Measurements from ENCODE around the gene LENG8.

The LENG8 gene

GRCh38 chr19:54448774-54449700 is at the start of gene LENG8:
Gene LENG8, plus strand, starts transcription at chr19:54449199. Its CDS starts 2,146 bp downstream, at chr19:54451345.
- peak; percentile 93 to 96 (median 96) for DNase-seq (ENCODE audit: low read depth in 3 of 3)

- no peak for DNase-seq (ENCODE audit: low read depth in 3 of 3)
Measured at GRCh38 chr19:54400913-54401312, 48.1 kb upstream of the LENG8 start.

GRCh38 chr19:54403054-54403453 is 45.9 kb upstream of the LENG8 start:
- DNase-seq (ENCODE audit: low read depth in 3 of 3), result no peak

GRCh38 chr19:54405628-54406027 is 43.4 kb upstream of the LENG8 start:
- DNase-seq (ENCODE audit: low read depth in 3 of 3), result no peak

- no peak for DNase-seq (ENCODE audit: low read depth in 3 of 3)
Measured at GRCh38 chr19:54407780-54408179, 41.2 kb upstream of the LENG8 start.

GRCh38 chr19:54408456-54409026 is 40.5 kb upstream of the LENG8 start:
- DNase-seq (ENCODE audit: low read depth in 3 of 3), result no peak

GRCh38 chr19:54411033-54411432 is 38.0 kb upstream of the LENG8 start:
- DNase-seq (ENCODE audit: low read depth in 3 of 3), result no peak

- no peak for DNase-seq (ENCODE audit: low read depth in 3 of 3)
Measured at GRCh38 chr19:54412877-54413276, 36.1 kb upstream of the LENG8 start.

GRCh38 chr19:54414156-54414555 is 34.8 kb upstream of the LENG8 start:
- no peak for DNase-seq (ENCODE audit: low read depth in 3 of 3)

GRCh38 chr19:54415208-54415900 is 33.6 kb upstream of the LENG8 start, which contains the start of gene TTYH1:
Gene TTYH1, plus strand, starts transcription at chr19:54415464. Its CDS starts 89 bp downstream, at chr19:54415553.
- no peak for DNase-seq (ENCODE audit: low read depth in 3 of 3)

GRCh38 chr19:54415901-54416673 is 32.9 kb upstream of the LENG8 start:
- no peak for DNase-seq (ENCODE audit: low read depth in 3 of 3)

GRCh38 chr19:54416695-54417491 is 32.1 kb upstream of the LENG8 start:
- no peak for DNase-seq (ENCODE audit: low read depth in 3 of 3)

- DNase-seq (ENCODE audit: low read depth in 3 of 3), result no peak
Measured at GRCh38 chr19:54418030-54418929, 30.7 kb upstream of the LENG8 start.

- DNase-seq (ENCODE audit: low read depth in 3 of 3), result no peak
Measured at GRCh38 chr19:54418930-54419800, 29.8 kb upstream of the LENG8 start.

- DNase-seq (ENCODE audit: low read depth in 3 of 3), result no peak
Measured at GRCh38 chr19:54420068-54420382, 29.0 kb upstream of the LENG8 start.

GRCh38 chr19:54420383-54421168 is 28.4 kb upstream of the LENG8 start:
- DNase-seq (ENCODE audit: low read depth in 3 of 3), result no peak

GRCh38 chr19:54421169-54421516 is 27.9 kb upstream of the LENG8 start:
- no peak for DNase-seq (ENCODE audit: low read depth in 3 of 3)

GRCh38 chr19:54421521-54421920 is 27.5 kb upstream of the LENG8 start:
- DNase-seq (ENCODE audit: low read depth in 3 of 3), result no peak
